Colonic mucosa (tissue), 4 donors: ENCODE data around the gene RAB10. TPM values are rescaled to one million over a fixed set of nuclear protein-coding genes. Genes with fewer than 3 reads are reported as not detected.
"Not testable (repeated sequence)": the region's sequence is repeated elsewhere in the genome, so short reads cannot be mapped to it uniquely, and the experiment has no call there.

Source experiments
- DNase-seq: peaks from one replicate; pipeline ENCODE4 v3.0.0-alpha.2; 2020
- H3K27ac ChIP-seq: fragments of 200-600 bp; one replicate; pipeline ENCODE4 v1.8.0; 2021
- H3K27me3 ChIP-seq: fragments of 200-600 bp; one replicate; pipeline ENCODE4 v1.8.0; 2021
- H3K36me3 ChIP-seq: fragments of 200-600 bp; one replicate; pipeline ENCODE4 v1.8.0; 2021
- H3K4me1 ChIP-seq: fragments of 200-600 bp; one replicate; pipeline ENCODE4 v1.8.0; 2021; ENCODE audit warnings: mild to moderate bottlenecking
- H3K4me3 ChIP-seq: fragments of 200-600 bp; one replicate; pipeline ENCODE4 v1.8.0; 2021
- H3K9ac ChIP-seq, 2 donors: one replicate each; pipeline ENCODE4 v1.7.0; 2013; ENCODE audit warnings: control low read depth in 2 of 2, low read depth in 2 of 2, low read length in 2 of 2
- H3K9me3 ChIP-seq: fragments of 200-600 bp; one replicate; pipeline ENCODE4 v1.8.0; 2021
- intact Hi-C: fragments of 100-400 bp; cut with DNase I; formaldehyde crosslinking; loops from one replicate; pipeline ENCODE4 v1.14.1; 2022
- total RNA-seq, 2 donors: library from RNA; stranded (reverse); fragmentation: NEBNext Ultra II Directional in 1 of 2; extraction: Animal tissue kit (Norgen Biotek cat#: 25700) in 1 of 2; gene quantifications; one replicate each; pipeline ENCODE4 v1.2.1, GENCODE V29; 2021
- TF ChIP-seq, protein P1 (sequence below): fragments of 200-600 bp; IDR thresholded peaks from one replicate; pipeline ENCODE4 v1.8.0; 2022; ENCODE audit warnings: antibody characterized with exemption, mild to moderate bottlenecking
- donor health status: healthy.
- donor health status: DM: no; HTN: no; CAD: no.
- donor health status: DM: no; HTN: no; CAD: no.

Gene RAB10
- total RNA-seq, 2 donors from 2014 or later, result 195 to 206 TPM

DNA sequence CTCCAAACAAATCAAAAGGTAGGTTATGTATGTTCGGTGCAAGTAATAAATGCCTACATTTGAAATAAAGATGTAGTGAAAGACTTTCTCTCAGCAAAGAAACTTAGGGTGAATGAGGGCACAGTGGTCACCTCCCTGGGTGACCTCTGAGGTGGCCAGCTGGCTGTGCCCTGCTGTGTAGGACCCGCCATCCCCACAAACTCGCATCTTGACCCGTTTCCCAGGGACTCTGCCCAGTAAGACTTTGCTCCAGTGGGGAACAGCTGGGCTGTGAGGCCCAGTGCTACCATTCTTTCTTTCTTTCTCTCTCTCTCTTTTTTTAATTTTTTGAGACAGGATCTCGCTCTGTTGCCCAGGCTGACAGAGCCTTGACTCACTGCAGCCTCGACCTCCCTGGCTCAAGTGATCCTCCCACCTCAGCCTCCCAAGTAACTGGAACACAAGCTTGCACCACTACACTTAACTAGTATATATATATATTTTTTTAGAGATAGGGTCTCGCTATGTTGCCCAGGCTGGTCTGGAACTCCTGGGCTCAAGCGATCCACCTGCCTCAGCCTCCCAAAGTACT is 130.8 kb downstream of the RAB10 start:
- H3K27me3 ChIP-seq, result no peaks in the 10 kb centered on the region
- no peak overlapping the region for H3K9ac ChIP-seq
- DNase-seq, result no peak
- TF ChIP-seq, protein P1, sequence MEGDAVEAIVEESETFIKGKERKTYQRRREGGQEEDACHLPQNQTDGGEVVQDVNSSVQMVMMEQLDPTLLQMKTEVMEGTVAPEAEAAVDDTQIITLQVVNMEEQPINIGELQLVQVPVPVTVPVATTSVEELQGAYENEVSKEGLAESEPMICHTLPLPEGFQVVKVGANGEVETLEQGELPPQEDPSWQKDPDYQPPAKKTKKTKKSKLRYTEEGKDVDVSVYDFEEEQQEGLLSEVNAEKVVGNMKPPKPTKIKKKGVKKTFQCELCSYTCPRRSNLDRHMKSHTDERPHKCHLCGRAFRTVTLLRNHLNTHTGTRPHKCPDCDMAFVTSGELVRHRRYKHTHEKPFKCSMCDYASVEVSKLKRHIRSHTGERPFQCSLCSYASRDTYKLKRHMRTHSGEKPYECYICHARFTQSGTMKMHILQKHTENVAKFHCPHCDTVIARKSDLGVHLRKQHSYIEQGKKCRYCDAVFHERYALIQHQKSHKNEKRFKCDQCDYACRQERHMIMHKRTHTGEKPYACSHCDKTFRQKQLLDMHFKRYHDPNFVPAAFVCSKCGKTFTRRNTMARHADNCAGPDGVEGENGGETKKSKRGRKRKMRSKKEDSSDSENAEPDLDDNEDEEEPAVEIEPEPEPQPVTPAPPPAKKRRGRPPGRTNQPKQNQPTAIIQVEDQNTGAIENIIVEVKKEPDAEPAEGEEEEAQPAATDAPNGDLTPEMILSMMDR, result no peak
- H3K36me3 ChIP-seq, result no peaks in the 10 kb centered on the region
- intact Hi-C loops, result no loop called here
- no peaks in the 10 kb centered on the region for H3K9me3 ChIP-seq
- H3K4me1 ChIP-seq, result no peaks in the 10 kb centered on the region
- H3K4me3 ChIP-seq, result no peak overlapping the region
- H3K27ac ChIP-seq, result no peak overlapping the region

DNA sequence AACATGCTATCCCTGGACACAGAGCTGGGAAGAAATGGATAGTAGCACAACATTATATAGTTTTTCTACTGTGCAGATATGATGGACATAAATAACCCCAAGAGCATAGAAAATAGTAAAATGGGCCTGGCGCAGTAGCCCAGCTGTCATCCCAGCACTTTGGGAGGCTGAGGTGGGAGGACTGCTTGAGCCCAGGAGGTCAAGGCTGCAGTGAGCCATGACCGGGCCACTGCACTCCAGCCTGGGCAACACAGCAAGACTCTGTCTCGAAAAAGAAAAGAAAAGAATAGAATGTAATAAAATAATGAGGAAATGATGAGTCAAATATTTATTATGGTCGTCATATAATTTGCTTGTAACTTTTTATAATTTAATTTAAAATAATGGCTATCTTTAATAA is 131.5 kb downstream of the RAB10 start:
- no peaks in the 10 kb centered on the region for H3K27me3 ChIP-seq
- TF ChIP-seq, protein P1, result no peak
- no peak for DNase-seq
- no peak overlapping the region for H3K27ac ChIP-seq
- intact Hi-C loops, result no loop called here
- no peaks in the 10 kb centered on the region for H3K9me3 ChIP-seq
- no peak overlapping the region for H3K4me3 ChIP-seq
- no peaks in the 10 kb centered on the region for H3K36me3 ChIP-seq
- H3K4me1 ChIP-seq, result no peaks in the 10 kb centered on the region
- H3K9ac ChIP-seq, result no peak overlapping the region

DNA sequence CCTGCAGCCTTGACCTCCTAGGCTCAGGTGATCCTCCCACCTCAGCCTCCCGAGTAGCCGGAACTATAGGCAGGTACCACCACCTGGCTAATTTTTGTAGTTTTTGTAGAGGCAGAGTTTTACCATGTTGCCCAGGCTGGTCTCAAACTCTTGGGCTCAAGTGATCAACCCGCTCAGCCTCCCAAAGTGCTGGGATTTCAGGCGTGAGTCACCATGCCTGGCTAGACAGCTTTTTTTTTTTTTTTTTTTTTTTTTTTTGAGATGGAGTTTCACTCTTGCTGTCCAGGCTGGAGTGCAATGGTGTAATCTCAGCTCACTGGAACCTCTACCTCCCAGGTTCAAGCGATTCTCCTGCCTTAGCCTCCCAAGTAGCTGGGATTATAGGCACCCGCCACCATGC is 132.7 kb downstream of the RAB10 start:
- DNase-seq, intact Hi-C loops, H3K9me3 ChIP-seq, H3K36me3 ChIP-seq, H3K9ac ChIP-seq, H3K27ac ChIP-seq, H3K4me1 ChIP-seq, H3K4me3 ChIP-seq, H3K27me3 ChIP-seq: not testable (repeated sequence)

DNA sequence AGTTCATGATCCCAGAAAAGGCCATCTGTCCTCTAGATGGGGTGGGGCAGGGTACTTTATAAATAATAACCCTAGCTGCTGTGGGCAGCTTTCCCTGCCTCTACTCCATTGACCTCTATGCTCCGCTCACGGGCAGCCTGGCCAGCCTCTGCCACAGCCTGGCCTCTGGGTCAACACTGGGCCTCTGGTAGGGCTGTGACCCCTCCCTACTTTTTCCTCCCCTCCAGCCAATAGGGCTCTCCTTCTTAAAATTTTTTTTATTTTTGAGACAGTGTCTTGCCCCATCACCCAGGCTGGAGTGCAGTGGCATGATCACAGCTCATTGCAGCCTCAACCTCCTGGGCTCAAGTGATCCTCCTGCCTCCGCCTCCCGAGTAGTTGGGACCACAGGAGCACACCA is 134.9 kb downstream of the RAB10 start:
- peaks cover 4% of the 10 kb centered on the region for H3K4me1 ChIP-seq
- H3K36me3 ChIP-seq, result no peaks in the 10 kb centered on the region
- H3K4me3 ChIP-seq, result no peak overlapping the region
- TF ChIP-seq, protein P1, result no peak
- peaks cover 11% of the 10 kb centered on the region for H3K27me3 ChIP-seq
- H3K9me3 ChIP-seq, result no peaks in the 10 kb centered on the region
- intact Hi-C loops, result no loop called here
- H3K27ac ChIP-seq, result no peak overlapping the region
- no peak overlapping the region for H3K9ac ChIP-seq
- no peak for DNase-seq

DNA sequence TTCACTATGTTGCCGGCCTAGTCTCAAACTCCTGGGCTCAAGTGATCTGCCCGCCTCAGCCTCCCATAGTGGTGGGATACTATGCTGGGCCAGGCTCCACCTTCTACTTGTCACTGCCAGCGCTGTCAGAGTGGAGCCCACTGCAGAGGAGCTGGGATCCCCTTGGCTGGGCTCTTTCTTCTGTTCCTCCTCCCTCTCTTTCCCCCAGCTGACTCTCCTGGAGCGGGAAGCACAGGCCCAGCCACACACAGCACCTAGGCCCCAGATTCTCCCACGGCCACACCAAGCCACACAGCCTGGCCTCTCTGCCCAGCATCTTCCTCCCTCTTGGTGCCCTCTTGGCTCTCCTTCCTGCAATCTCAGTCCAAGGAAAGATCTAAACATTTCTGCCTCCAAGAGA is 135.3 kb downstream of the RAB10 start:
- no peaks in the 10 kb centered on the region for H3K9me3 ChIP-seq
- intact Hi-C loops, result no loop called here
- no peak for DNase-seq

More for the DNA sequence above, 135.3 kb downstream of the RAB10 start:
- no peaks in the 10 kb centered on the region for H3K36me3 ChIP-seq
- H3K9ac ChIP-seq, result no peak overlapping the region
- TF ChIP-seq, protein P1, result no peak
- H3K4me1 ChIP-seq, result peaks cover 4% of the 10 kb centered on the region
- H3K27me3 ChIP-seq, result peaks cover 16% of the 10 kb centered on the region
- no peak overlapping the region for H3K4me3 ChIP-seq
- no peak overlapping the region for H3K27ac ChIP-seq
